Measurements from ENCODE around the gene MMAB. TPM values are rescaled to one million over a fixed set of nuclear protein-coding genes. Genes with fewer than 3 reads are reported as not detected.

Gene MMAB
- total RNA-seq, 1 experiment from 2014 or later: 24.3 TPM

- H3K4me1 Mint-ChIP-seq: peaks cover 12 to 13% of the 10 kb centered on the region in 2 experiments
- Histone ChIP-seq H3K9me3 (ENCODE audit: control insufficient read depth, low read depth, low read length) (no peaks in the 10 kb centered on the region), H3K14ac (ENCODE audit: insufficient read depth, low read length) (no peak overlapping the region; the same call in 1 of the 2 replicates), H3K4me1 (ENCODE audit: insufficient read depth, low read length) (0 out of 2 replicates have a peak, but pooled peaks cover 4% of the 10 kb centered on the region), H3K27me3 (ENCODE audit: insufficient read depth, low read length) (no peaks in the 10 kb centered on the region), H3K79me2 (ENCODE audit: insufficient read depth, low read length) (no peaks in the 10 kb centered on the region), H3K18ac (ENCODE audit: insufficient read length, low read depth, low read length) (no peak overlapping the region), H2AFZ (ENCODE audit: low read length) (no peak overlapping the region), H3K4ac (ENCODE audit: low read depth, low read length) (no peak overlapping the region), H4K20me1 (ENCODE audit: control insufficient read depth, insufficient read depth, insufficient read length) (no peaks in the 10 kb centered on the region), H2BK120ac (ENCODE audit: low read depth, low read length, poor library complexity, severe bottlenecking) (no peak overlapping the region), H4K5ac (ENCODE audit: insufficient read length, low read depth, low read length) (no peak overlapping the region), H2BK20ac (ENCODE audit: low read depth, low read length, poor library complexity, severe bottlenecking) (no peak overlapping the region), H3K23me2 (ENCODE audit: insufficient read length, low read depth, low read length, poor library complexity, severe bottlenecking) (no peaks in the 10 kb centered on the region), H2BK12ac (ENCODE audit: insufficient read length, low read depth, low read length) (no peak overlapping the region), H3K79me1 (ENCODE audit: insufficient read depth, low read depth, low read length, poor library complexity, severe bottlenecking) (no peaks in the 10 kb centered on the region), H3K4me2 (ENCODE audit: insufficient read depth, insufficient read length, low read length) (no peak overlapping the region), H2BK5ac (ENCODE audit: insufficient read length, low read length) (no peak overlapping the region), H4K91ac (ENCODE audit: insufficient read length, low read depth, low read length) (no peak overlapping the region), H2AK5ac (ENCODE audit: insufficient read length, low read length) (no peak overlapping the region), H3K9ac (ENCODE audit: extremely low read depth, insufficient read length, low read length) (no peak overlapping the region), H2BK15ac (ENCODE audit: low read depth, low read length) (no peak overlapping the region), H3K27ac (ENCODE audit: insufficient read length, low read depth, low read length) (no peak overlapping the region), H3T11ph (ENCODE audit: low read length) (no peak overlapping the region), H4K8ac (replicated peaks; ENCODE audit: insufficient read length, low read depth, low read length) (no peak overlapping the region), H3K23ac (ENCODE audit: insufficient read length, low read depth, low read length) (no peak overlapping the region), H3K56ac (ENCODE audit: insufficient read length, low read depth, low read length) (no peak overlapping the region)
- no peak for DNase-seq
- H3K27me3 Mint-ChIP-seq (ENCODE audit: low read depth): no peaks in the 10 kb centered on the region
- H3K27ac Mint-ChIP-seq: 0 out of 7 replicates have a peak overlapping the region, but pooled peaks of 1 of the 3 experiments have one; percentile 81
- H3K4me3 Mint-ChIP-seq: no peak overlapping the region
- no peaks in the 10 kb centered on the region for H3K9me3 Mint-ChIP-seq
- H3K36me3 Mint-ChIP-seq (ENCODE audit: insufficient read depth in 1 of 3, low read depth in 3 of 3): peaks cover 2 to 10% (median 9%) of the 10 kb centered on the region in 3 experiments; a peak in 4 of 7 replicates
- WGBS (ENCODE audit: extremely low coverage, insufficient read length, low lambda C conversion rate): no CpG with 5 or more reads among the region's 15 CpGs
- no peak for TF ChIP-seq CTCF (conservative IDR thresholded peaks at IDR 0.05)
These were observed 38.8 kb downstream of the MMAB start for GRCh38 chr12:109534456-109534855.
